ENCODE data around the gene PLEKHD1.
A peak's percentile ranks its signal among the peaks of the same experiment; 100 is the strongest.
"Not testable (repeated sequence)": the region's sequence is repeated elsewhere in the genome, so short reads cannot be mapped to it uniquely, and the experiment has no call there.

Gene PLEKHD1

DNA sequence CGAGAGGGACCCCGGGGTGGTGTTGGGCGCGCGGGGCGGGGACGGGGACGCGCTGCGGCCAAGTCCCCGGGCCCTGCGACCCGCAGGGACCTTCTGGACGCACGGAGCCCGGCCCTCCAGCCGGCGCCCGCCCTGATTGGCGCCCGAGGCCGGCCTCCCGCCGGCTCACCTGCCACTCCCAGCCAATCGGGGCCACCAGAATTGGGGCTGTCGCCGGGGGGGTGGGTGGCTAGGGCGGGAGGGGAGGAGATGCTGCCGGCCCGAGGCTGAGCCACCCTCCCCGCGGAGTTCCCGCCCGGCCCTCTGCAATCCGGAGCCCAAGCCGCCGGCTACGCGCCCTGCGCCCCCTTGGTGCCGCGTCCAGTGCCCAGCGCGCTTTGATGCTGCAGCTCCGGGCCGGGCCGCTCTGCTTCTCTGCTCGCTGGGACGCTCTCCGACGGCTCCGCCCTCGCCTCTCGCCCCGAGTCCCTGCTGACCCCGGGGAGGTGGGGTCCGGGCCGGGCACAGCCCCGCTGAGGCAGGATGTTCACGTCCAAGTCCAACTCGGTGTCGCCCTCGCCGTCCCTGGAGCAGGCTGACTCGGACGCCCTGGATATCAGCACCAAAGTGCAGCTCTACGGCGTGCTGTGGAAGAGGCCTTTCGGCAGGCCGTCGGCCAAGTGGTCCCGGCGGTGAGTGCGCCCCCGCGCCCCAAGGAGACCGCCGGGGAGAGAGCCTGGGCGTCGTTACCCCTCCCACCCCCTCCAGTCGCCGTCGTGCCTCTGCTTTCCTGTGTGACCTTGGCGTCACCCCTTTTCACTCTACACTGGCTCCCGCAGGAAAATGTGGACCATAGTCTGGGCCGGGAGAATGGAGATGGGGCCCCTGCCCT lies at the start of gene PLEKHD1:
Gene PLEKHD1, plus strand, starts transcription at position 285 of the 871 bp plus-strand sequence. Its CDS starts 238 bp downstream, at position 523.
- DNase-seq, result peak; percentile 66

DNA sequence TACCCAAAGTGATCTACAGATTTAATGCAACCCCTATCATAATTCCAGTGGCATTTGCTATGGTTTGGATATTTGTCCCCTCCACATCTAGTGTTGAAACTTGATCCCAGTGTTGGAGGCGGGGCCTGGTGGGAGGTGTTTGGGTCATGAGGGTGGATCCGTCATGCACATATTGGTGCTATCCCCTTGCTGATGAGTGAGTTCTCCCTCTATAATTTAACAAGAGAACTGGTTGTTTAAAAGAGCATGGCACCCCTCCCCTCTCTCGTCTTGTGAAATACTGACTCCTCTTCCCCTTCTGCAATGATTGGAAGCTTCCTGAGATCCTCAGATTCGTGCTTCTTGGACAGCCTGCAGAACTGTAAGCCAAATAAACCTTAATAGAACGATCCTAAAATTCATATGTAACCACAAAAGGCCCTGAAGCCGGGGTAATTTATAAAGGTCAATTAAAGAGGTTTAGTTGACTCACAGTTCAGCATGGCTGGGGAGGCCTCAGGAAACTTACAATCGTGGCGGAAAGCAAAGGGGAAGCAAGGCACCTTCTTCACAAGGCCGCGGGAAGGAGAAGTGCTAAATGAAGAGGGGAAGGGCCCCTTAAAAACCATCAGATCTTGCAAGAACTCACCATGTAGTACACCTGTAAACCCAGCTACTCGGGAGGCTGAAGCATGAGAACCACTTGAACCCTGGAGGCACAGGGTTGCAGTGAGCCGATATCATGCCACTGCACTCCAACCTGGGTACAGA lies 44.8 kb upstream of the PLEKHD1 start:
- no peak for DNase-seq

DNA sequence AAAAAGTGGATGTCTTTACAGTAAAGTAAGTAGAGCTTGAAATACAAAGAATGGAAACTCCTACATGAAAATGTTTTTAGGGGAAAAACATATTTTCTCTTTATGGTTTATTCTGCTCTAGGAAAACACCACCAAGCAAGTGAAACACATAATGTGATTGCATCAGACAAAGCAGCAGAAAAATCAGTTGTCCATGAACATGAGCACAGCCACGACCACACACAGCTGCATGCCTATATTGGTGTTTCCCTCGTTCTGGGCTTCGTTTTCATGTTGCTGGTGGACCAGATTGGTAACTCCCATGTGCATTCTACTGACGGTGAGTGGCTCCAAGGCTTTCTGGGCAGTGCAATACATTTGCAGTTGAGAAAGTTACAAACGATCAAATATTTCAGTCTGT lies 42.6 kb upstream of the PLEKHD1 start:
- no peak for DNase-seq

DNA sequence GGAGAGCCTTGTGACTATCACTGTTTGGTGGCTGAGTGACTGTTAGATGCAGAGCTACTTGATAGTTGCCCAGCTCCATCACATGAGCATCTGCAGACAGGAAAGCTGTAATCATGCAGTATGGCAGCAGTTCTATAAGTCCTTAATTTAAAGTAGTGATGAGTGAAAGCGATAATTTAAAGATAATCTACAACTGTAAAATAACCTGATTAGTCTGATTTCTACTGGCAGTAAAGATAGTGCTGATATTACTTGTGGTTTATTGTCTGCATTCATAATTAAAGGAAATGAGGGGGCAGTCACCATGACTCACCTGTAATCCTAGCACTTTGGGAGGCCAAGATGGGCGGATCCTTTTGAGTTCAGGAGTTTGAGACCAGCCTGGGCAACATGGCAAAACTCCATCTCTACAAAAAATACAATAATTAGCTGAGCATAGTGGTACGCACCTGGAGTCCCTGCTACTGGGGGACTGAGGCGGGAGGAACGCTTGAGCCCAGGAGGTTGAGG lies 41.2 kb upstream of the PLEKHD1 start:
- no peak for DNase-seq

GRCh38 chr14:69449216-69449615 lies 35.3 kb upstream of the PLEKHD1 start:
- no peak for DNase-seq

- DNase-seq, result no peak
Observed at GRCh38 chr14:69451941-69452340, 32.6 kb upstream of the PLEKHD1 start.

DNA sequence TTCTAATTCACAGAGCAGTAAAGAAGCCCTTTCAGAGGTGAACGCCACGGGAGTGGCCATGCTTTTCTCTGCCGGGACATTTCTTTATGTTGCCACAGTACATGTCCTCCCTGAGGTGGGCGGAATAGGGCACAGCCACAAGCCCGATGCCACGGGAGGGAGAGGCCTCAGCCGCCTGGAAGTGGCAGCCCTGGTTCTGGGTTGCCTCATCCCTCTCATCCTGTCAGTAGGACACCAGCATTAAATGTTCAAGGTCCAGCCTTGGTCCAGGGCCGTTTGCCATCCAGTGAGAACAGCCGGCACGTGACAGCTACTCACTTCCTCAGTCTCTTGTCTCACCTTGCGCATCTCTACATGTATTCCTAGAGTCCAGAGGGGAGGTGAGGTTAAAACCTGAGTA lies 26.2 kb upstream of the PLEKHD1 start:
- DNase-seq, result no peak

GRCh38 chr14:69459122-69459521 lies 25.4 kb upstream of the PLEKHD1 start:
- DNase-seq, result no peak

- peak; percentile 61 for DNase-seq
Observed at GRCh38 chr14:69460093-69460701, 24.3 kb upstream of the PLEKHD1 start.

GRCh38 chr14:69464379-69464778 lies 20.1 kb upstream of the PLEKHD1 start:
- DNase-seq, result no peak

DNA sequence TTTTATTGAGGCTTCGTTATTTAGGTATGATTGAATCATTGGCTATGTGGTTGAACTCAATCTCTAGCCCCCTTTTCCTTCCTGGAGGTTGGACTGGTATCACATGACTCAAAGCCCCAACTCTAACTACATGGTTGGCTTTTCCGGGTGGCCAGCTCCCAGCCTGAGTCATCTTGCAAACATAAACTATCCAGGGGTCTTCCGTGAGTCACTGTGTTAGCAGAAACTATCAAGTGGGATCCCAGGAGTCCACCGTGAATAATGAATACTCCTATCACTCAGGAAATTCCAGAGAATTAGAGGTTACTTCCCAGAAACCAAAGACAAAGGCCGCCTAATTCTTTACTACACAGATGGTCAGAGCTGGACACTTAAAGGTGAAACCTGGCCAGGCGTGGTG lies 19.7 kb upstream of the PLEKHD1 start:
- DNase-seq, result no peak

DNA sequence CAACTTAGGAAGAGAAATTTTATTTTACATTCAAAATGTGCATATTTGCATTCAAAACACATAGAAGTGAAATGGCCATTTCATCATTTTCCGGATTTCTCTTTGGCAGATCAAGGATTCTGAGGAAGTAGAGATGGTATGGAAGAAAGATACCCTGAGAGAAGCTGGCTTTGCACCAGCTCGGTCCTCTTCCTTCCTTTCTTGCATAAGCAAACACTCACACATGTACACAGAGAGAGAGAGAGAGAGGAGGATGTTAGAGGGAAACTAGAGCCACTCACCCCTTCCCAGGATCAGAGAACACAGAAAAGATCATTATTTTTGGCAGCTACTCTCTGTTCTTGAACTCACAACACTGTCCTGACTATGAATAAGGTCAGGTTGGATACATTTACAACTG lies 15.6 kb upstream of the PLEKHD1 start:
- no peak for DNase-seq

DNA sequence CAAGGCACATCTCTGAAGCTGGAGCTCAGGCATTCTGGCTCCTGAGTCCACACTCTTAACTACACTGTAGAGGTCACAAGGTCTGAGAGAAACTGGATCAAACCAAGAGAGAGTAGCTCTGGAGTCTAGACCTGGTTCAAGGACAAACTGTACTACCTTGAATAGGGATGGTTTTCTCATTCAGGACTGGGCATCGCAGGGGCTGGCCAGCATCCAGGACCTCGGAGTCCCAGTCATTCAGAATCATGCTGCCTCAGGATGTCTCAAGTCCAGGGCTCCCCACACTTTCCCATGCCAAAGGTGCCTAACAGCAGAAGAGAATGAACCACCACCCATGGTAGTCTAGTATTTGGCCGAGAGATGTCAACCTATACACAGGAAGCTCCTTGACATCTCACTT lies 13.1 kb upstream of the PLEKHD1 start:
- DNase-seq, result no peak

- no peak for DNase-seq
Observed at GRCh38 chr14:69471916-69472315, 12.6 kb upstream of the PLEKHD1 start.

- no peak for DNase-seq
Observed at GRCh38 chr14:69473260-69473659, 11.3 kb upstream of the PLEKHD1 start.

GRCh38 chr14:69473946-69474345 lies 10.6 kb upstream of the PLEKHD1 start:
- DNase-seq, result no peak

GRCh38 chr14:69475194-69475818 lies 9.2 kb upstream of the PLEKHD1 start:
- peak; percentile 66 for DNase-seq

DNA sequence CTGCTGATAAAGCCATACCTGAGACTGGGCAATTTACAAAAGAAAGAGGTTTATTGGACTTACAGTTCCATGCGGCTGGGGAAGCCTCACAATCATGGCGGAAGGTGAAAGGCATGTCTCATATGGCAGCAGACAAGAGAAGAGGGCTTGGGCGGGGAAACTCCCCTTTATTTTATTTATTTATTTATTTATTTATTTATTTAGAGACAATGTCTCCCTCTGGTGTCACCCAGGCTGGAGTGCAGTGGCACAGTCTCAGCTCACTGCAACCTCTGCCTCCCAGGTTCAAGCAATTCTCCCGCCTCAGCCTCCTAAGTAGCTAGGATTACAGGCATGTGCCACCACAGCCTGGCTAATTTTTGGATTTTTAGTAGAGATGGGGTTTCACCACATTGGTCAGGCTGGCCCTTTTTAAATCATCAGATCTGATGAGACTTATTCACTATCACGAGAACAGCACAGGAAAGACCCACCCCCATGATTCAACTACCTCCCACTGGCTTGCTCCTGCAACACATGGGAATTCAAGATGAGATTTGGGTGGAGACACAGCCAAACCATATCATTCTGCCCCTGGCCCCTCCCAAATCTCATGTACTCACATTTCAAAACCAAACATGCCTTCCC lies 7.6 kb upstream of the PLEKHD1 start:
- not testable (repeated sequence) for DNase-seq

DNA sequence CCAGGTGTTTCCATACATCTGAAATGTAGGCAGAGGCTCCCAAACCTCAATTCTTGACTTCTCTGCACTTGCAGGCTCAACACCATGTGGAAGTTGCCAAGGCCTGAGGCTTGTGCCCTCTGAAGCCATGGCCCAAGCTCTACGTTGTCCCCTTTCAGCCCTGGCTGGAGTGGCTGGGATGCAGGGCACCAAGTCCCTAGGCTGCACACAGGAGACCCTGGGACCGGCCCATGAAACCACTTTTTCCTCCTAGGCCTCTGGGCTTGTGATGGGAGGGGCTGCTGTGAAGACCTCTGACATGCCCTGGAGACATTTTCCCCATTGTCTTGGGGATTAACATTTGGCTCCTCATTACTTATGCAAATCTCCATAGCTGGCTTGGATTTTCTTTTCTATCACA lies 6.5 kb upstream of the PLEKHD1 start:
- DNase-seq, result not testable (repeated sequence)

- DNase-seq, result no peak
Observed at GRCh38 chr14:69479696-69480095, 4.8 kb upstream of the PLEKHD1 start.

DNA sequence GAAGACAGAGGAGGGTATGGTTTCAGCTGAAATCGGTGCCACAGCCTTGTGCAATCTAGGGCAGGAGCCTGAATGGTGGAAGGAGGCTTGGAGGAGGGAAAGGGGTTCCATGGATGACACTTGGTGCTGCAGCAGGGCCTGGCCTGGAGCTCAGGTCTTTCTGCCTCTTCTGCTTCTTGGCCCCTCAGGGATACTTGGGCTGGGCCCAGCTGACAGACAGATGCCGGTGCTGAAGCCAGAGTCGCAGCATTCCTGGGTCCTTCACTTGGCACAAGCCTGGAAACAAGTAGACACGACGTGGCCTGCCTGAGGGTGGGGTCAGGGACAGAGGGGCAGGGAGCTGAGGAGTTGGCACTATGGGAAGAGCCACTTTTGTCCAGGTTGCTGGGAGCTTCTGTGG lies 4.4 kb upstream of the PLEKHD1 start:
- no peak for DNase-seq

DNA sequence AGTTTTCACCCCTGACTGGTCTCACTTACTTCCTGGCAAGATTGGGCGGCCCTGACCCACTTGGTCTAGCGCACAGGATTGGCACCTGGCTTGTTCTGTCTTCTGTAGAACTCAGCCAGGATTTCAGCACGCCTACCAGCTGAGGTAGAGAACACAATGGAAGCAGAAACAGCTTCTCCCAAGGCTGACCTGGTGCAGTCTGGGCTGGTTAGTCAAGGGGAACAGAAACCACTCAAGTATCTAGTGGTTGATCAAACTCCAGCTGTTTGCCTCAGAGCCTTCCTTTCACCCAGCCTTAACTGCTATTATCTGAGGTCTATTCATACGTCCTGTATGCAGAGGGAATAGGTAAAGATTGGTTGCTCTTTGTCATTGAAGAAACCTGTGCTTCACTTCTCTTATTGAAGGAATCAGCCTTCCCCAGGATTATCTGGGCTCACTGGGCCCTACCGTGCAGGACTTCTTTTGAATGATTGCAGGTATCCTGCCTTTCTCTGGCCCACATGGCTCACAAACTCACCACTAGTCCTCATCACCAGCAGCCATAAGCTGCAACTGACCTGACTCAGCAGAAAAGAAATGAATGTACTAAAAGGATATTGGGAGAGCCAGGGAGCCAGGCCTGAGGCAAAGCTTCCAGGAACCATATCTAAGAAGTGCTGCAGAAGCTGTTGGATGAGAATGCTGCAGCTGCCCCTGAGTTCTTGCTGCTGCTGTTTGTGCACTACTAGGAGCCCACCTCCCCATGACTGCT lies 2.5 kb upstream of the PLEKHD1 start:
- DNase-seq, result peak; percentile 99

Measured in DMS79 (cell line).